ENCODE measurements around the gene ADGRL3.

Gene ADGRL3

GRCh38 chr4:61231421-61231820 is 31.3 kb downstream of the ADGRL3 start:
- no peak for TF ChIP-seq ARNTL (CRISPR knock-in tag; IDR thresholded peaks at IDR 0.05; ENCODE audit: borderline replicate concordance, low read depth)
- TF ChIP-seq ZNF70 (CRISPR knock-in tag; IDR thresholded peaks at IDR 0.05), result no peak
- TF ChIP-seq CSDC2 (CRISPR knock-in tag; IDR thresholded peaks at IDR 0.05), result no peak
- no peak for ATAC-seq

GRCh38 chr4:61239250-61239649 is 39.1 kb downstream of the ADGRL3 start:
- no peak for ATAC-seq
- no peak for TF ChIP-seq PATZ1 (CRISPR knock-in tag; IDR thresholded peaks at IDR 0.05; ENCODE audit: borderline replicate concordance)
- TF ChIP-seq SNAI2 (CRISPR knock-in tag; IDR thresholded peaks at IDR 0.05), result no peak
- no peak for TF ChIP-seq ESRRG (CRISPR knock-in tag; IDR thresholded peaks at IDR 0.05)
- no peak for TF ChIP-seq POU6F1 (CRISPR knock-in tag; IDR thresholded peaks at IDR 0.05; ENCODE audit: borderline replicate concordance, low read depth)

- ATAC-seq, result no peak
- TF ChIP-seq PATZ1 (CRISPR knock-in tag; IDR thresholded peaks at IDR 0.05; ENCODE audit: borderline replicate concordance) (no peak), TSHZ2 (CRISPR knock-in tag; IDR thresholded peaks at IDR 0.05) (no peak), TOX (CRISPR knock-in tag; IDR thresholded peaks at IDR 0.05; ENCODE audit: borderline replicate concordance) (no peak), POU6F1 (CRISPR knock-in tag; IDR thresholded peaks at IDR 0.05; ENCODE audit: borderline replicate concordance, low read depth) (no peak), GLIS3 (CRISPR knock-in tag; IDR thresholded peaks at IDR 0.05) (no peak), PPARA (CRISPR knock-in tag; IDR thresholded peaks at IDR 0.05; ENCODE audit: borderline replicate concordance) (no peak), ZFP30 (CRISPR knock-in tag; IDR thresholded peaks at IDR 0.05) (no peak), ZNF565 (CRISPR knock-in tag; conservative IDR thresholded peaks at IDR 0.05; ENCODE audit: low read depth) (no peak), TCF4 (CRISPR knock-in tag; IDR thresholded peaks at IDR 0.05; ENCODE audit: borderline replicate concordance) (no peak), CSRNP3 (CRISPR knock-in tag; IDR thresholded peaks at IDR 0.05) (no peak), ARNTL (CRISPR knock-in tag; IDR thresholded peaks at IDR 0.05; ENCODE audit: borderline replicate concordance, low read depth) (no peak), ZNF70 (CRISPR knock-in tag; IDR thresholded peaks at IDR 0.05) (no peak), OSR1 (CRISPR knock-in tag; IDR thresholded peaks at IDR 0.05) (no peak)
These were observed 43.8 kb downstream of the ADGRL3 start for GRCh38 chr4:61243962-61244361.
